ENCODE results near the gene LUC7L3. TPM values are rescaled to one million over a fixed set of nuclear protein-coding genes. Genes with fewer than 3 reads are reported as not detected.

LUC7L3 gene
- total RNA-seq, 1 experiment from 2014 or later = 63.2 TPM

- no peak for DNase-seq (ENCODE audit: low spot score)
Observed at GRCh38 chr17:50754521-50754920, 35.1 kb downstream of the LUC7L3 start.

GRCh38 chr17:50758524-50758923, 39.1 kb downstream of the LUC7L3 start:
- DNase-seq (ENCODE audit: low spot score) = no peak

DNA sequence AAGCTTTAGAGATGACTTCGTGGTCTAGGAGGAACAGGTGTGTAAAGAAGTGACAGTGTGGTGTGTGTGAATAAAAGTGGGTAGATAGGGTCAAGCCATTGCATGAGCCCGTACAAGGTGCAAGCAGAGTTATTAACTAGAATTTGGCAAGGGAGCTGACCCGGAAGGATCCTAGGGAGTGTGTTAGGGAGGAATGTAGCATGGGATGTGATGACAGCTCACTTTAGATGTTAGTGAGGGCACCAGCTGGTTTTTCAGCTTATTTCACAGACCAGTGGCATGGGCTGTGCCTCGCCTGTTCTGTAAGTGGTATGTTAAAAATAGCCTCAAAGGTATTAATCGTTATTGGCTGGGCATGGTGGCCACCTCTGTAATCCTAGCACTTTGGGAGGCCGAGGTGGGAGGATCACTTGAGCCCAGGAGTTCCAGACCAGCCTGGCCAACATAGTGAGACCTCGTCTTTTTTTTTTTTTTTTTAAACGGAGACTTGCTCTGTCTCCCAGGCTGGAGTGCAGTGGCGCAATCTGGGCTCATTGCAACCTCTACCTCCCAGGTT, 39.7 kb downstream of the LUC7L3 start:
- no peak for DNase-seq (ENCODE audit: low spot score)

DNA sequence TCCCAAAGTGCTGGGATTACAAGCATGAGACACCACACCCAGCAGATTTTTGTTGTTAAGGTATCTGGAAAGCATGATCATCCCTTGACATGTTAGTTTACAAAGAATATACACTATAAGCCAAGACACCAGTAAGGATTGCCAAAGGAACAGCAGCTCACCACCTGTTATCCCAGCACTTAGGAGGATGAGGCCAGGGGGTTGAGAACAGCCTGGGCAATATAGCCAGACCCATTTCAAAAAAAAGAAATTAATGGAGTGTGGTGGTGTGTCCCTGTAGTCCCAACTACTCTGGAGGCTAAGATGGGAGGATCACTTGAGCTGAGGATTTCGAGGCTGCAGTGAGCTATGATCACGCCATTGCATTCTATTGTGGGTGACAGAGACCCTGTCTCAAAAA, 42.8 kb downstream of the LUC7L3 start:
- no peak for DNase-seq (ENCODE audit: low spot score)

DNA sequence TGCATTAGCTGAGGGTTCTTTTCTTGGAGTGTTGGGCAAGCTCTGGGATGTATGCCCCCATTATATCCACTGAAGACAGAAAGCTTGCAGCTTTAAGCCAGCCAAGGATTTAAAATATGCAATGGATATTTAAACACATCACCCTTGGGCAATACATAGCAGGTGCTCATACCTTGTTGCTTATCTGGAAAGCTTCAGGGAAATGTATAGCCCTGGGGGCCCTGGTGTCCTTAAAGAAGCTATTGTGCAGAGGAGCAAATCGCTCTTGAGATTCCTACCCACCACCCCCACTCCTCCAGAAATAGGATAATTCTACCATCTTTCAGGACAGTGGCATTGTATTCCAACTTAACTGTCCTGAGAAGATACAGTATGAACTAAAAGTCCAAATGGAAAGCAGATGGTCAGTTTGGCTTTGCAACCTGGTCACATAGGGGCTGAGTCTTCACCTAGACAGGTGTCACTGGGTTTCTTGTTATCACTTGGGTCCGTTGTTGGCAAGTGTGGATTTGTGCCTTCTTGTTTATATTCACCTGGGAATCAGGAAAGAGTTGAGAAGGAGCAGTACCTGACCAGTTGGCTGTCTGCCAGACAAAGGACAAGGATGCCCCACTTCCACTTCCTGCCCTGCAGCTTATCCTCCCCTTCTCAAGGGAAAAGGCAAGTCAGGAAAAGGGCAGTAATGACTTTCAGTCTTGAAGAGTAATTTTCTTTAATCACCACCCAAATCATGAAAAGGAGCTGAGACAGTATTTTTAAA, 44.5 kb downstream of the LUC7L3 start:
- no peak for DNase-seq (ENCODE audit: low spot score)

DNA sequence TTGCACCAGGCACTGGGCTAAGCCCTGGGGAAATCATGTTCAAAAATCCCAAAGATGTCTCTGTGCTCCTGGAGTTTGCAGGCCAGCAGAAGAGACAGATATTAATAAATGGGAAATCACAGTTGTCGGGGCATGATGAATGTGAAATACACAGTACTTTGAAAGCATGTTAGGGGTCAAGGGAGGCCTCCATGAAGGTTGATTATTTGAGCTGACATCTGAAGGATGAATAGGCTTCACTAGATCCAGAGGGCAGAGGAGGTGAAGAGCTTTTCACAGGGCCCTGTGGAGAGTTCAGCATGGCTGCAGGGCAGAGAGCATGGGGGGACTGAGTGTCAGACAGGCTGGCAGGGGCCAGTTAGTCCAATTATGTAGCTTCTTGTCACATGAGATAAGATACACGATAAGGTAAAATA, 45.3 kb downstream of the LUC7L3 start:
- no peak for DNase-seq (ENCODE audit: low spot score)

- DNase-seq (ENCODE audit: low spot score) = no peak
Observed at GRCh38 chr17:50765454-50766221, 46.2 kb downstream of the LUC7L3 start.

GRCh38 chr17:50766222-50767023, 47.0 kb downstream of the LUC7L3 start:
- DNase-seq (ENCODE audit: low spot score) = no peak

DNA sequence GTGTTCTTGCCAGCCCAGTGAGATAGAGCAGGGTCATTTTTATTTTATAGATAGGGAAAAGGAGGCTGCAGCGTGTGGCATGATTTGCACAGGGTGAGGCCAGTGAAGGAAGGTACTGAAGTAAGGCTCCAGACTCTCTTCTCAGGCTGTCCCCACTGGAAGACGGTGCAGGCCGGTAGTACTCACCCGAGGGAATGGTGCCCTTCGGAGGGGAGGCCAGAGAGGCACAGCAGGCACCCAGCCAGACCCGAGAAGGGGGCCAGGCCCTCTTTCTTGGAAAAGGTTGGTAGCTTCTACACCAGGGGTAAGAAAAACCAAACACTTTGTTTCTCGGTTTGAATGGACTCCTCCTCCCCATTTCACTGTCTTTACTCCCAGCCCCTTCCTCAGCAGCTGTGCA, 47.6 kb downstream of the LUC7L3 start:
- DNase-seq (ENCODE audit: low spot score) = no peak

GRCh38 chr17:50767446-50767845, 48.0 kb downstream of the LUC7L3 start, which contains the start of gene ANKRD40CL:
Gene ANKRD40CL, minus strand, starts transcription at chr17:50767518. Its CDS starts 605 bp downstream, at chr17:50766913.
- DNase-seq (ENCODE audit: low spot score) = no peak

GRCh38 chr17:50768346-50768761, 49.0 kb downstream of the LUC7L3 start:
- DNase-seq (ENCODE audit: low spot score) = no peak

DNA sequence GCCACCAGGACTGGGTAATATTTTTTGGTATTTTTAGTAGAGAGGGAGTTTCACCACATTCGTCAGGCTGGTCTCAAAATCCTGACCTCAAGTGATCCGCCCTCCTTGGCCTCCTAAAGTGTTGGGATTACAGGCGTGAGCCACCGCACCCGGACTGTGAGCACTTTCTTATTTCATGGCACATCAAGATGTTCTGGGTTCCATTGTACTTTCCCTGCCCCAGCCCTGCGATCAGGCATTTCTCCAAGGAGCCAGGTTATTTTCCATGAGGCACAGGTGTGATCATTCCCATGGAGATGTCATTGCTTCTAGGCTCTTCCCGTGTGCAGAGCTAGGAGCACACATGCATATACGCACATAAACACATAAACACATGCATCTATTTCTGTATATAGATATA, 50.5 kb downstream of the LUC7L3 start:
- DNase-seq (ENCODE audit: low spot score) = no peak

GRCh38 chr17:50770346-50770745, 50.9 kb downstream of the LUC7L3 start:
- DNase-seq (ENCODE audit: low spot score) = no peak

- DNase-seq (ENCODE audit: low spot score) = no peak
Observed at GRCh38 chr17:50771991-50772785, 52.8 kb downstream of the LUC7L3 start.

GRCh38 chr17:50774225-50774803, 54.9 kb downstream of the LUC7L3 start:
- DNase-seq (ENCODE audit: low spot score) = no peak

DNA sequence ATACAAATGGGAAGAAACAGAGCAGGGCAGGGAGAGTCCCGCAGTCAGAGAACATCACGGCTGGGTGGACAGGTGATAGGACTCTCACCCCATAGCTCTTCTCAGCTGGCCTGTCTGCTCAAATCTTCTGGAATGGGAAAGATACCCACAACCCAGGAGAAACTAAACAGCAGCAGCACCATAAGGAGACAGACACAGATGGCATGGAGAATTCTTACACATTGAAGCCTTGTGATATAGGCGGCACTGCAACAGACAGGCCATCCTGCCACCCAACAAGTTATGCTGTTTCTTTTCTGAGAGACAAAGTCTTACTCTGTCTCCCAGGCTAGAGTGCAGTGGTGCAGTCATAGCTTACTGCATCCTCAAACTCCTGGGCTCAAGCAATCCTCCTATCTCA, 56.5 kb downstream of the LUC7L3 start:
- no peak for DNase-seq (ENCODE audit: low spot score)

- no peak for DNase-seq (ENCODE audit: low spot score)
Observed at GRCh38 chr17:50778471-50778870, 59.1 kb downstream of the LUC7L3 start.

GRCh38 chr17:50778988-50779387, 59.6 kb downstream of the LUC7L3 start:
- DNase-seq (ENCODE audit: low spot score) = no peak

DNA sequence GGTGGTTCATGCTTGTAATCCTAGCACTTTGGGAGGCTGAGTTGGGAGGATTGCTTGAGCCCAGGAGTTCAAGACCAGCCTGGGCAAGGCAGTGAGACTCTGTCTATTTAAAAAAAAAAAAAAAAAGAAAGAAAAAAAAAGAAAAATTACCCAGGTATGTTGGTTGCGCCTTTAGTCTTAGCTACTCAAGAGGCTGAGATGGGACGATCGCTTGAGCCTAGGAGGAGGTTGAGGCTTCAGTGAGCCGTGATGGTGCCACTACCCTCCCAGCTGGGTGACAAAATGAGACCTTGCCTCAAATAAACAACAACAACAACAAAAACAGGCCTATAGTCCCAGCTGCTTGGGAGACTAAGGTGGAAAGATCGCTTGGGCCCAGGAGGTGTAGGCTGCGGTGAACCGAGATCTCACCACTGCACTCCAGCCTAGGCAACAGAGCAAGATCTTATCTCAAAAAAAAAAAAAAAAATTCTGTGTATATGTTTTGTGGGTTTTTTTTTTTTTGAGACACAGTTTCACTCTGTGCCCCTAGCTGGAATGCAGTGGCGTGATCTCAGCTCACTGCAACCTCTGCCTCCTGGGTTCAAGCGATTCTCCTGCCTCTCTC, 60.4 kb downstream of the LUC7L3 start:
- no peak for DNase-seq (ENCODE audit: low spot score)

GRCh38 chr17:50781167-50781566, 61.8 kb downstream of the LUC7L3 start:
- DNase-seq (ENCODE audit: low spot score) = no peak
